Activated CD8-positive, alpha-beta memory T cell treated with anti-CD3 and anti-CD28 coated beads for 4 hours (primary cell): ENCODE results near the gene ARFIP2.

ENCODE experiments used
- DNase-seq, 2 donors: peaks; one replicate each; pipeline ENCODE4 v3.0.0-alpha.2; 2020; ENCODE audit warnings: low read depth in 2 of 2

Gene ARFIP2

GRCh38 chr11:6482441-6482840 lies 1.3 kb upstream of the ARFIP2 start:
- DNase-seq = no peak

- no peak for DNase-seq
These were observed 769 bp upstream of the ARFIP2 start for GRCh38 chr11:6481924-6482275.

GRCh38 chr11:6480299-6480914 lies 724 bp downstream of the ARFIP2 start:
- no peak for DNase-seq

GRCh38 chr11:6476571-6476970 lies 4.6 kb downstream of the ARFIP2 start:
- DNase-seq = no peak

GRCh38 chr11:6475936-6476335 lies 5.2 kb downstream of the ARFIP2 start:
- DNase-seq = no peak

- DNase-seq = no peak
These were observed 6.2 kb downstream of the ARFIP2 start for GRCh38 chr11:6474806-6475500.

- DNase-seq = no peak
These were observed 6.7 kb downstream of the ARFIP2 start for GRCh38 chr11:6474413-6474792.

- DNase-seq = peak; percentile 59 to 63
These were observed 7.4 kb downstream of the ARFIP2 start, which contains the start of gene TRIM3 for GRCh38 chr11:6473451-6474412. Gene TRIM3, minus strand, starts transcription at chr11:6473941. Its CDS starts 8,246 bp downstream, at chr11:6465695.

GRCh38 chr11:6472934-6473333 lies 8.2 kb downstream of the ARFIP2 start:
- no peak for DNase-seq

- no peak for DNase-seq
These were observed 11.5 kb downstream of the ARFIP2 start for GRCh38 chr11:6469599-6469998.

GRCh38 chr11:6468712-6469495 lies 12.2 kb downstream of the ARFIP2 start:
- DNase-seq = no peak

- no peak for DNase-seq
These were observed 22.1 kb downstream of the ARFIP2 start for GRCh38 chr11:6459099-6459450.

- no peak for DNase-seq
These were observed 22.6 kb downstream of the ARFIP2 start for GRCh38 chr11:6458352-6459098.

GRCh38 chr11:6457581-6458320 lies 23.4 kb downstream of the ARFIP2 start:
- DNase-seq = no peak

GRCh38 chr11:6456361-6457073 lies 24.6 kb downstream of the ARFIP2 start:
- DNase-seq = no peak

- no peak for DNase-seq
These were observed 26.1 kb downstream of the ARFIP2 start for GRCh38 chr11:6455070-6455469.

- DNase-seq = no peak
These were observed 28.0 kb downstream of the ARFIP2 start for GRCh38 chr11:6453152-6453551.

GRCh38 chr11:6452219-6452618 lies 28.9 kb downstream of the ARFIP2 start:
- DNase-seq = no peak

GRCh38 chr11:6448574-6448973 lies 32.6 kb downstream of the ARFIP2 start:
- no peak for DNase-seq
